GM13976 (cell line): ENCODE data around the gene CREG2.

Experiments used
- DNase-seq: peaks from one replicate; pipeline ENCODE4 v3.0.0; 2012; ENCODE audit warnings: low spot score
- in situ Hi-C: fragments of 300-500 bp; cut with MboI; formaldehyde crosslinking; loops from one replicate; pipeline ENCODE4 v1.12.0; 2022; ENCODE audit warnings: low sequenced_read_pairs, mixed read lengths, inconsistent platforms; ENCODE audit not compliant: unreplicated experiment
- TF ChIP-seq, protein P1 (sequence below): IDR thresholded peaks from 2 replicates; pipeline ENCODE4 v1.5.1; 2012; ENCODE audit warnings: borderline replicate concordance, mild to moderate bottlenecking; ENCODE audit not compliant: insufficient read depth; ENCODE audit errors: extremely low read depth, missing control alignments, control extremely low read depth

Gene CREG2

DNA sequence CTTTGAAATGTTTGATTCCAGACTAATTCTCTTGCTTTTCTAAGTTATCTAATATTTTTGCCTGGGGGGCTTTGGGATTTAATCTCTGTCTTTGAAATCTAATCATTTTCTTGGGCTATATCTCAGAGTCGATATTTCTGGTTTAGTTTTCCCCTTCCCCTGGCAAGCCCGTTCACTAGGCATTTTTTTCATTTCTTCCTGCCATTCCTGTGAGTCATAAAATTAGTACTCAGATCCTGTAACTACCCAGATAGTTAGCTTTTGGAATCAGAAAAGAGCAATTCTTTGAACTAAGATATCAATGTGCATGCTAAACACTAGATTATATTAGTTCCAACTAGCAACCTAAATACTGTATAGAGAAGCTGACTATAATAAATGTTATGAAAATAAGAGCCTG is 49.4 kb downstream of the CREG2 start:
- TF ChIP-seq, protein P1, sequence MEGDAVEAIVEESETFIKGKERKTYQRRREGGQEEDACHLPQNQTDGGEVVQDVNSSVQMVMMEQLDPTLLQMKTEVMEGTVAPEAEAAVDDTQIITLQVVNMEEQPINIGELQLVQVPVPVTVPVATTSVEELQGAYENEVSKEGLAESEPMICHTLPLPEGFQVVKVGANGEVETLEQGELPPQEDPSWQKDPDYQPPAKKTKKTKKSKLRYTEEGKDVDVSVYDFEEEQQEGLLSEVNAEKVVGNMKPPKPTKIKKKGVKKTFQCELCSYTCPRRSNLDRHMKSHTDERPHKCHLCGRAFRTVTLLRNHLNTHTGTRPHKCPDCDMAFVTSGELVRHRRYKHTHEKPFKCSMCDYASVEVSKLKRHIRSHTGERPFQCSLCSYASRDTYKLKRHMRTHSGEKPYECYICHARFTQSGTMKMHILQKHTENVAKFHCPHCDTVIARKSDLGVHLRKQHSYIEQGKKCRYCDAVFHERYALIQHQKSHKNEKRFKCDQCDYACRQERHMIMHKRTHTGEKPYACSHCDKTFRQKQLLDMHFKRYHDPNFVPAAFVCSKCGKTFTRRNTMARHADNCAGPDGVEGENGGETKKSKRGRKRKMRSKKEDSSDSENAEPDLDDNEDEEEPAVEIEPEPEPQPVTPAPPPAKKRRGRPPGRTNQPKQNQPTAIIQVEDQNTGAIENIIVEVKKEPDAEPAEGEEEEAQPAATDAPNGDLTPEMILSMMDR, result no peak
- DNase-seq, result no peak
- in situ Hi-C loops, result no loop called here

DNA sequence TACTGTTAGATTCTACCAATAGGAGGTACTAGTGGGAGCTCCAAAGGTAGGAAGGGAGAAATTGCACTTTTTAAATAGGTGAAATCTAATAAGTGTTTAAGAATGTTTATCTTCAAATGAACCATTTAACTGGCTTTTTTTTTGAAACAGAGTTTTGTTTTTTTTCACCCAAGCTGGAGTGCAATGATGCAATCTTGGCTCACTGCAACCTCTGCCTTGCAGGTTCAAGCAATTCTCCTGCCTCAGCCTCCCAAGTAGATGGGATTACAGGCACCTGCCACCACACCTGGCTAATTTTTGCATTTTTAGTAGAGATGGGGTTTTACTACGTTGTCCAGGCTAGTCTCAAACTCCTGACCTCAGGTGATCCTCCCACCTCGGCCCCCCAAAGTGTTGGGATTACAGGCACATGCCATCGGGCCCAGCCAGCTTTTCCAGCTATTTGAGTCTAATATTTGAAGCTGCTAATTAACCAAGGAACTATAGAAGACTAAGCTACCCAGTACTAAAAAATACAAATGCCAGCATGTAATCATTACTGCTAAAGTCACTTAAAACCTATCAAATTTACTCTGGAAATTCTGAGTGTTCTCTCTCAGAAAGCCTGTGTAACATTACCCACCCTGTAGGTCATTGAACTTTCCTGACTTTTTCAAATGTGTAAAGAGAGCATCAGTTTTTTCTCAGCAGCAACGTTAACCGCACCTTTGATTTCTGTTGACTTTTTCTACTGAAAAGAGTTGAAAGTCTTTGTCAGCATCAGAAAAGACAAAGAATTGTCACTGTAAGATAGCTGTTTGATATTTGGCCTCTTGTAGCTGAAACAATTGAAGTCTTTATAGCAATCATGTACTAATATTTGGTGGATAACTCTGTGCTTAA is 54.2 kb downstream of the CREG2 start:
- in situ Hi-C loops, result no loop called here
- TF ChIP-seq, protein P1, result no peak

DNA sequence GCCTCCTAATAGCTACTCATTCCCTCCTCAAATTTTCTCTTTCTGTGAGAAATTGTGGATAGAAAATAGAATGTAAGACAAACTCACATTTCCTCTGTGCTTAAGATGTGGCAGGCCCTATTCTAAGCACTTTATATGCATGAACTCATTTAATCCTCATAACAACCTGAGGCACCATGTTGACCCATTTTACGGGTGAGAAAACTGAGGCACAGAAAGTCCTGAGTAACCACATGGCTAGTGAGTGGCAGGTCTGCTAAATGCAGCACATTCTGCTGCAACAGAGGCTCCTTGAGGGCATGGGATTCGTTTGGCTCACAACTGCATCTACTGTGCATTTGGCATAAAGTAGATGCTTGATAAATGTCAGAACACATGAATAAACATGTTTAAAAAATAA is 56.1 kb downstream of the CREG2 start:
- no peak for DNase-seq
- TF ChIP-seq, protein P1, result no peak
- in situ Hi-C loops, result no loop called here

More for the DNA sequence above, 54.2 kb downstream of the CREG2 start:
- no peak for DNase-seq

DNA sequence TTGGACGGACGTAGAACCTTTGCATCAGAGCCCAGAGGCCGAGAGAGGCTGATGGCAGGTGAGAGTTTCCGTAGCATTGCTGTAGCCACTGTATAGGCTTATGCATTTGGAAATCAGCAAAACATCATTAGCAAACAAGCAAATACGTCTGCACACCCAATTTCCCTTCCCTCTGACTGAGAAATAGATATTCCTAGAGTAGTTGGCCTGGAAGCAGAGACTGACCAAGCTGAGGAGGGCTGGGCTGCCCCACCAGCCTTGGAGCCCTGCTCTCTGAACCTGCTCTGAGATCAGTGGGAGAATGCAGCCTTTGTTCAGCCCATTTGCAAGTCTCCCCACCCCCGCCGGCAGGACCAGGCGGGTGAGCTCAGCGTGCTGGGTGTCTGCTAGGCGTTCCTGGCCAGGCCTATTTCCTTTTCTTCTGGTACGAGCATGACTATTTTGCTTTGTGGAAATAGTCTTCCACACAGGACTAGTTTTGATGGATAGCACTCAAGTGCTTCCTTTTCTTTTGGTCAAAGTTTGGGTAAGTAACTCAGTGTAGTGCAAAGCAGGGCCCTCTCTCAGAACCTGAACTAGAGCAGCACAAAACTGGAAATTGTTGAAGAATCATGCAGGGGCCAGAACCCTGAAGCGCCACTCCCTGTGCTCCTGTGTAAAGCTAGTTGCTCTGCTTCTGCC is 56.9 kb downstream of the CREG2 start:
- in situ Hi-C loops, result no loop called here
- no peak for DNase-seq
- TF ChIP-seq, protein P1, result no peak

DNA sequence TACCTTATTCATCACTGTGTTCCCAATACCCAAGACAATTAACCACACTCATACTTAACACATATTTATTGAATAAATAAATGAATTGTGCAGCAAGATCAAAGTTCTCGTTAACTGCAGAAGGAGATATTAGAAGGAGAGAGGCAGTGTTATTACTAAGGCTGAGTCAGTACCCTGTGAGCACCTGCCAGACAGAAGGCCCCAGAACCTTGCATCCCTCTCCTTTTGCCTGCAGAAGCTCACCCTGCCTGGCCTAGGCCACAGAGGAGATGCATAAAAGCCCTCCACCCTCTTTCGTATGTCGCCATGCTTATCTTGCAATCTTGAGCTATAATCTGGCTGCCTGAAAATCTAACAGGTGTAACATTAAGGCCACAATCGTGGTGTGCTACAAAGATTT is 58.3 kb downstream of the CREG2 start:
- DNase-seq, result no peak
- in situ Hi-C loops, result no loop called here
- TF ChIP-seq, protein P1, result no peak

DNA sequence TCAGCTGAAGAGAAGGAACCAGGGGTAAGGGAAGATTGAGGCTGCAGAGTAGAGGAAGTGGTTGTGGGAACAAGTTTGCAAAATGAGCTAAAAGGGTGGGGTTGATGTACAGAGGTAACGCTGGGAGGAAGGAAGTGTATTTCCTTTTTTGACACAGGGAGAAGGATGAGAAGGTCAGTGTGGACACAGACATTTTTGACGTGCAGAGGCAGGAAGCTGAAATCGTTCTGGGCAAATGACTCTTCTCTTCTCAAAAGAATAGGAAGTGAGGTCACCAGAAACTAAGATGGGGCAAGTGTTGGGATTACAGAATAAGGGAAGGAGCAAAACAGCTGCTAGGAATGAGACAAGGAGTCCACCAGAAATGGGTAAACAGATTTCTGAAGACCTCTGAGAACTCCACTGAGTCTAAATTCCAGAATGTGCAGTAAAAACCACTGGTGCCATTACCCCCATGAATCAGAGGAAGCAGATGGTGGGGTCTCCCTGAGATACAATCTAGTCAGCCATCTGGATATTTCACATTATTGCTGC is 58.8 kb downstream of the CREG2 start:
- TF ChIP-seq, protein P1, result no peak
- DNase-seq, result no peak
- in situ Hi-C loops, result no loop called here
